HEK293 (cell line): Measurements from ENCODE around the gene CITED1.

Source experiments
- CTCF ChIA-PET: fragments of 350-600 bp; formaldehyde crosslinking; extraction: SDS; loops from one replicate; lab custom pipeline; 2021; ENCODE audit warnings: antibody characterized with exemption; lab: Yijun Ruan, JAX
- POLR2A ChIA-PET: fragments of 300-600 bp; formaldehyde crosslinking; extraction: SDS; loops from one replicate; lab custom pipeline; 2020; ENCODE audit warnings: antibody characterized with exemption, inconsistent platforms; lab: Yijun Ruan, JAX
- H3K27ac ChIP-seq: fragments of 200-500 bp; sonication (Bioruptor generic); 2 replicates; pipeline ENCODE4 v1.5.1; 2014; ENCODE audit warnings: low read depth, low read length, control low read depth, inconsistent platforms; ENCODE audit errors: extremely low read depth
- H3K36me3 ChIP-seq, 2 experiments: fragments of 200-500 bp in 1 of 2; sonication (Bioruptor generic) in 1 of 2; 1 replicate in 1 of 2; 2 replicates in 1 of 2; pipeline ENCODE4 v1.5.1; 2014 to 2017; ENCODE audit warnings: inconsistent platforms in 2 of 2, low read length in 2 of 2; ENCODE audit not compliant: control insufficient read depth in 2 of 2, insufficient read depth in 1 of 2
- H3K4me1 ChIP-seq: fragments of 200-500 bp; sonication (Bioruptor generic); 2 replicates; pipeline ENCODE4 v1.5.1; 2014; ENCODE audit warnings: mild to moderate bottlenecking, low read length, inconsistent platforms; ENCODE audit not compliant: control insufficient read depth, insufficient read depth
- H3K4me3 ChIP-seq: 2 replicates; pipeline ENCODE4 v1.5.1; 2011; ENCODE audit warnings: low read depth, mild to moderate bottlenecking, control low read depth, low read length, moderate library complexity
- H3K9me3 ChIP-seq: fragments of 200-500 bp; sonication (Bioruptor generic); 2 replicates; pipeline ENCODE4 v1.5.1; 2014; ENCODE audit warnings: low read depth, low read length, inconsistent platforms; ENCODE audit not compliant: control insufficient read depth, insufficient read depth
- BCL6B ChIP-seq: fragments of 450-650 bp; formaldehyde crosslinking; IDR thresholded peaks from 2 replicates; pipeline ENCODE4 v1.5.1; 2017; ENCODE audit warnings: missing biosample characterization, missing genetic modification characterization
- FEZF1 ChIP-seq: fragments of 450-650 bp; formaldehyde crosslinking; IDR thresholded peaks from 2 replicates; pipeline ENCODE4 v1.5.1; 2016; ENCODE audit warnings: missing biosample characterization, missing genetic modification characterization
- INSM2 ChIP-seq: fragments of 450-650 bp; formaldehyde crosslinking; IDR thresholded peaks from 2 replicates; pipeline ENCODE4 v1.5.1; 2016; ENCODE audit warnings: missing biosample characterization, missing genetic modification characterization
- KLF1 ChIP-seq: fragments of 450-650 bp; formaldehyde crosslinking; IDR thresholded peaks from 2 replicates; pipeline ENCODE4 v1.5.1; 2016; ENCODE audit warnings: missing biosample characterization, missing genetic modification characterization
- PBX3 ChIP-seq: sonication (generic); formaldehyde crosslinking; IDR thresholded peaks from 2 replicates; pipeline ENCODE4 v1.8.1; 2022; ENCODE audit warnings: mild to moderate bottlenecking, moderate library complexity, missing genetic modification reagents
- PRDM1 ChIP-seq: fragments of 450-650 bp; formaldehyde crosslinking; IDR thresholded peaks from 2 replicates; pipeline ENCODE4; 2016; ENCODE audit warnings: missing biosample characterization, missing genetic modification characterization
- TRIM28 ChIP-seq: IDR thresholded peaks from 2 replicates; pipeline ENCODE4 v1.6.1; 2011; ENCODE audit warnings: low read length, control low read depth, borderline replicate concordance
- WT1 ChIP-seq: fragments of 450-650 bp; formaldehyde crosslinking; IDR thresholded peaks from 2 replicates; pipeline ENCODE4 v1.5.1; 2016; ENCODE audit warnings: missing biosample characterization, missing genetic modification characterization
- ZBTB17 ChIP-seq: fragments of 450-650 bp; formaldehyde crosslinking; IDR thresholded peaks from 2 replicates; pipeline ENCODE4 v1.5.1; 2016; ENCODE audit warnings: missing biosample characterization, missing genetic modification characterization
- ZFP3 ChIP-seq: fragments of 450-650 bp; formaldehyde crosslinking; IDR thresholded peaks from 2 replicates; pipeline ENCODE4 v1.5.1; 2016; ENCODE audit warnings: low read depth, missing biosample characterization, missing genetic modification characterization
- ZNF114 ChIP-seq: fragments of 450-650 bp; formaldehyde crosslinking; IDR thresholded peaks from 2 replicates; pipeline ENCODE4 v1.5.0; 2017; ENCODE audit warnings: missing biosample characterization, missing genetic modification characterization
- ZNF140 ChIP-seq: fragments of 450-650 bp; formaldehyde crosslinking; IDR thresholded peaks from 2 replicates; pipeline ENCODE4 v1.5.1; 2016; ENCODE audit warnings: missing biosample characterization, missing genetic modification characterization
- ZNF24 ChIP-seq: fragments of 450-650 bp; formaldehyde crosslinking; IDR thresholded peaks from 2 replicates; pipeline ENCODE4 v1.5.1; 2016; ENCODE audit warnings: missing biosample characterization, missing genetic modification characterization
- ZNF274 ChIP-seq, 2 experiments: fragments of 200-500 bp in 1 of 2; fragments of 450-650 bp in 1 of 2; sonication (Bioruptor generic) in 1 of 2; formaldehyde crosslinking in 1 of 2; IDR thresholded peaks; 2 replicates each; pipeline versions ENCODE4 v1.5.1 to v1.6.1; 2014 to 2016; ENCODE audit warnings: borderline replicate concordance in 1 of 2, inconsistent platforms in 1 of 2, low read length in 1 of 2, missing biosample characterization in 1 of 2, missing genetic modification characterization in 1 of 2
- ZNF302 ChIP-seq: fragments of 450-650 bp; formaldehyde crosslinking; IDR thresholded peaks from 2 replicates; pipeline ENCODE4 v1.5.1; 2016; ENCODE audit warnings: missing biosample characterization, missing genetic modification characterization, low read depth
- ZNF341 ChIP-seq: fragments of 450-650 bp; formaldehyde crosslinking; IDR thresholded peaks from 2 replicates; pipeline ENCODE4; 2016; ENCODE audit warnings: low read depth, missing biosample characterization, missing genetic modification characterization
- ZNF366 ChIP-seq: fragments of 450-650 bp; formaldehyde crosslinking; conservative IDR thresholded peaks from 2 replicates; pipeline ENCODE4 v1.5.1; 2016; ENCODE audit warnings: missing biosample characterization, missing genetic modification characterization
- ZNF521 ChIP-seq: fragments of 450-650 bp; formaldehyde crosslinking; IDR thresholded peaks from 2 replicates; pipeline ENCODE4 v1.5.1; 2017; ENCODE audit warnings: missing biosample characterization, mild to moderate bottlenecking, missing genetic modification characterization
- ZNF548 ChIP-seq: fragments of 450-650 bp; formaldehyde crosslinking; IDR thresholded peaks from 2 replicates; pipeline ENCODE4 v1.5.1; 2016; ENCODE audit warnings: missing biosample characterization, missing genetic modification characterization
- ZNF600 ChIP-seq: fragments of 450-650 bp; formaldehyde crosslinking; IDR thresholded peaks from 2 replicates; pipeline ENCODE4 v1.5.1; 2016; ENCODE audit warnings: missing biosample characterization, missing genetic modification characterization

Gene CITED1

GRCh38 chrX:72314881-72315280, 9.2 kb upstream of the CITED1 start:
- TF ChIP-seq ZBTB17 (tag by site-specific recombination), result no peak
- TF ChIP-seq PBX3 (CRISPR knock-in tag), result no peak
- TF ChIP-seq ZNF341 (tag by site-specific recombination), result no peak
- TF ChIP-seq INSM2 (tag by site-specific recombination), result no peak
- no peak for TF ChIP-seq ZNF140 (tag by site-specific recombination)
- no peak for TF ChIP-seq KLF1 (tag by site-specific recombination)
- TF ChIP-seq ZNF274 (IDR thresholded peaks at IDR 0.05; ENCODE audit: low read length), result no peak
- TF ChIP-seq ZNF274 (tag by site-specific recombination; IDR thresholded peaks at IDR 0.05; ENCODE audit: borderline replicate concordance), result no peak
- TF ChIP-seq ZNF114, result no peak
- no peak for TF ChIP-seq ZNF521 (tag by site-specific recombination)
- no peak for TF ChIP-seq ZFP3
- TF ChIP-seq ZNF600 (tag by site-specific recombination), result no peak
- no peak for TF ChIP-seq ZNF24 (tag by site-specific recombination)
- no peak for TF ChIP-seq ZNF302 (tag by site-specific recombination)
- TF ChIP-seq BCL6B (tag by site-specific recombination), result no peak
- no peak for TF ChIP-seq ZNF548 (tag by site-specific recombination)
- TF ChIP-seq ZNF366 (tag by site-specific recombination), result no peak
- no peak for TF ChIP-seq TRIM28
- no peak for TF ChIP-seq WT1 (tag by site-specific recombination)
- Histone ChIP-seq H3K4me3 (no peak overlapping the region), H3K27ac (no peak overlapping the region), H3K4me1 (no peaks in the 10 kb centered on the region), H3K9me3 (no peaks in the 10 kb centered on the region), H3K36me3 (no peaks in the 10 kb centered on the region)
- ChIA-PET POLR2A (interaction anchor here (1.2 kb wide), 1 partner anchor 38 kb away, joined by 5 read pairs; the partner anchor contains the start of gene RPS4X), CTCF (interaction anchor here (0.6 to 0.7 kb wide), 2 partner anchors 17 to 50 kb away, joined by 3 to 6 read pairs; no protein-coding TSS in a partner anchor)

- Histone ChIP-seq H3K4me3 (no peak overlapping the region), H3K36me3 (no peaks in the 10 kb centered on the region), H3K27ac (no peak overlapping the region), H3K9me3 (no peaks in the 10 kb centered on the region), H3K4me1 (peaks cover 3% of the 10 kb centered on the region)
- ChIA-PET CTCF (no interaction called here), POLR2A (interaction anchor here (1.2 kb wide), 1 partner anchor 37 kb away, joined by 5 read pairs; the partner anchor contains the start of gene RPS4X)
- TF ChIP-seq PRDM1 (peak; percentile 49; the same call in 1 of the 2 replicates), INSM2 (tag by site-specific recombination) (no peak), FEZF1 (tag by site-specific recombination) (peak; percentile 55)
Measured at GRCh38 chrX:72313707-72314641, 8.3 kb upstream of the CITED1 start.
